Embryonic facial prominence (tissue), 1 donor: ENCODE measurements around the gene APELA.
"Not testable (repeated sequence)": the region's sequence is repeated elsewhere in the genome, so short reads cannot be mapped to it uniquely, and the experiment has no call there.

Experiments
- DNase-seq: peaks from one replicate; pipeline ENCODE4 v3.0.0-alpha.2; 2016; ENCODE audit errors: extremely low spot score

The APELA gene

GRCh38 chr4:164926301-164926700, 49.3 kb downstream of the APELA start:
- no peak for DNase-seq

GRCh38 chr4:164927101-164927500, 50.1 kb downstream of the APELA start:
- not testable (repeated sequence) for DNase-seq

- DNase-seq = no peak
These were observed 53.7 kb downstream of the APELA start for GRCh38 chr4:164930647-164931046.

- no peak for DNase-seq
These were observed 54.8 kb downstream of the APELA start for GRCh38 chr4:164931551-164932324.

- DNase-seq = no peak
These were observed 56.3 kb downstream of the APELA start for GRCh38 chr4:164933244-164933643.

GRCh38 chr4:164935363-164935762, 58.4 kb downstream of the APELA start:
- DNase-seq = no peak

- not testable (repeated sequence) for DNase-seq
These were observed 59.1 kb downstream of the APELA start for GRCh38 chr4:164935865-164936606.

- no peak for DNase-seq
These were observed 60.7 kb downstream of the APELA start for GRCh38 chr4:164937576-164938270.

- DNase-seq = no peak
These were observed 66.2 kb downstream of the APELA start for GRCh38 chr4:164943192-164943591.

GRCh38 chr4:164945146-164945545, 68.2 kb downstream of the APELA start:
- DNase-seq = no peak

- no peak for DNase-seq
These were observed 69.8 kb downstream of the APELA start for GRCh38 chr4:164946810-164947209.
